GM21526 (cell line): ENCODE results near the gene MAG.
"Not testable (repeated sequence)": the region's sequence is repeated elsewhere in the genome, so short reads cannot be mapped to it uniquely, and the experiment has no call there.

Source experiments
- ATAC-seq: cut with Tn5 transposase; IDR thresholded peaks from one replicate; pipeline ENCODE4 v1.9.1; 2021; ENCODE audit warnings: moderate library complexity; ENCODE audit not compliant: unreplicated experiment, low FRiP score

MAG gene

GRCh38 chr19:35357867-35358573, 66.1 kb downstream of the MAG start, which contains the start of gene FFAR3:
Gene FFAR3 (plus strand): TSS chr19:35358460. CDS start chr19:35358891, 431 bp downstream.
- ATAC-seq = no peak

GRCh38 chr19:35358834-35359233, 66.9 kb downstream of the MAG start:
- ATAC-seq = not testable (repeated sequence)

GRCh38 chr19:35359395-35359794, 67.4 kb downstream of the MAG start:
- not testable (repeated sequence) for ATAC-seq

- ATAC-seq = not testable (repeated sequence)
Observed at GRCh38 chr19:35360081-35360480, 68.1 kb downstream of the MAG start.

- no peak for ATAC-seq
Observed at GRCh38 chr19:35360880-35361420, 69.0 kb downstream of the MAG start.

- ATAC-seq = no peak
Observed at GRCh38 chr19:35362261-35363000, 70.5 kb downstream of the MAG start.

- ATAC-seq = no peak
Observed at GRCh38 chr19:35363001-35363590, 71.1 kb downstream of the MAG start.
